Endothelial cell of umbilical vein (primary cell): ENCODE results near the gene PANX1.

ENCODE experiments used
- EZH2 ChIP-seq: IDR thresholded peaks from 2 replicates; pipeline ENCODE4 v1.6.1; 2012; ENCODE audit warnings: borderline replicate concordance, low read depth, mild to moderate bottlenecking, moderate library complexity, low read length, inconsistent platforms; ENCODE audit not compliant: severe bottlenecking
- JUN ChIP-seq: IDR thresholded peaks from 2 replicates; pipeline ENCODE4 v1.6.1; 2011; ENCODE audit warnings: borderline replicate concordance, low read depth; ENCODE audit not compliant: insufficient read length, insufficient read depth
- POLR2A ChIP-seq: IDR thresholded peaks from 2 replicates; pipeline ENCODE4 v1.6.1; 2012; ENCODE audit warnings: low read depth, mild to moderate bottlenecking, control low read depth, low read length
- POLR2AphosphoS5 ChIP-seq: IDR thresholded peaks from 2 replicates; pipeline ENCODE4 v1.6.1; 2012; ENCODE audit warnings: low read depth, mild to moderate bottlenecking, control low read depth, low read length, moderate library complexity; ENCODE audit not compliant: insufficient read depth
- TF ChIP-seq, protein P1 (sequence below), 2 donors: IDR thresholded peaks; 1 replicate in 1 of 2; 2 replicates in 1 of 2; pipeline ENCODE4 v1.5.1; 2011; ENCODE audit warnings: low read length in 2 of 2, mild to moderate bottlenecking in 2 of 2, moderate library complexity in 2 of 2, control low read depth in 1 of 2, inconsistent platforms in 1 of 2, low read depth in 1 of 2; ENCODE audit not compliant: insufficient read depth in 1 of 2; ENCODE audit errors: extremely low read depth in 1 of 2
- TF ChIP-seq, protein P2 (sequence below): IDR thresholded peaks from 2 replicates; pipeline ENCODE4 v1.6.1; 2011; ENCODE audit not compliant: insufficient read depth, insufficient read length

DNA sequence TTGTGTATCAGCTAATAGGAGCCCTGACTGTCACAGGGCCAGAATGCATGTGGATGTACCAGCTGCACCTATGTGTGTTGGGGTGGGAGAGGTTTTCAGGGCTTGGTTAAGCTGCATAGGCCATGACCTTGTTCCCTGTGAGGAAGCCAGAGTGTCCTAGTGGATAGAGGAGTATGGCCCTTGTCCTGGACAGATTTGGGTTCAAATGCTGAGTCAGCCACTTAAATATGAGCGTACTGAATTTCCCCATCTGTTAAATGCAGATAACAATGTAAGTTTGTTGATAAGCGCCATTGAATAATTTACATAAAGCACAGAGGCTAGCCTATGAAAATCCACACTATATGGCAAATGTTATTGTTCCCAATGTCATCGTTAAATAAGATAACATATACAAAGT, 74.4 kb downstream of the PANX1 start:
- TF ChIP-seq, protein P1, sequence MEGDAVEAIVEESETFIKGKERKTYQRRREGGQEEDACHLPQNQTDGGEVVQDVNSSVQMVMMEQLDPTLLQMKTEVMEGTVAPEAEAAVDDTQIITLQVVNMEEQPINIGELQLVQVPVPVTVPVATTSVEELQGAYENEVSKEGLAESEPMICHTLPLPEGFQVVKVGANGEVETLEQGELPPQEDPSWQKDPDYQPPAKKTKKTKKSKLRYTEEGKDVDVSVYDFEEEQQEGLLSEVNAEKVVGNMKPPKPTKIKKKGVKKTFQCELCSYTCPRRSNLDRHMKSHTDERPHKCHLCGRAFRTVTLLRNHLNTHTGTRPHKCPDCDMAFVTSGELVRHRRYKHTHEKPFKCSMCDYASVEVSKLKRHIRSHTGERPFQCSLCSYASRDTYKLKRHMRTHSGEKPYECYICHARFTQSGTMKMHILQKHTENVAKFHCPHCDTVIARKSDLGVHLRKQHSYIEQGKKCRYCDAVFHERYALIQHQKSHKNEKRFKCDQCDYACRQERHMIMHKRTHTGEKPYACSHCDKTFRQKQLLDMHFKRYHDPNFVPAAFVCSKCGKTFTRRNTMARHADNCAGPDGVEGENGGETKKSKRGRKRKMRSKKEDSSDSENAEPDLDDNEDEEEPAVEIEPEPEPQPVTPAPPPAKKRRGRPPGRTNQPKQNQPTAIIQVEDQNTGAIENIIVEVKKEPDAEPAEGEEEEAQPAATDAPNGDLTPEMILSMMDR (IDR thresholded peaks at IDR 0.05; ENCODE audit: extremely low read depth in 1 of 2, insufficient read depth in 1 of 2, low read depth in 1 of 2, low read length in 2 of 2), result no peak
- TF ChIP-seq POLR2A (no peak), JUN (no peak), EZH2 (no peak), POLR2AphosphoS5 (no peak)
- TF ChIP-seq, protein P2, sequence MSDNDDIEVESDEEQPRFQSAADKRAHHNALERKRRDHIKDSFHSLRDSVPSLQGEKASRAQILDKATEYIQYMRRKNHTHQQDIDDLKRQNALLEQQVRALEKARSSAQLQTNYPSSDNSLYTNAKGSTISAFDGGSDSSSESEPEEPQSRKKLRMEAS, result no peak
